ENCODE measurements around the gene HIPK4.
"Not testable (repeated sequence)": the region's sequence is repeated elsewhere in the genome, so short reads cannot be mapped to it uniquely, and the experiment has no call there.

The HIPK4 gene, protein sequence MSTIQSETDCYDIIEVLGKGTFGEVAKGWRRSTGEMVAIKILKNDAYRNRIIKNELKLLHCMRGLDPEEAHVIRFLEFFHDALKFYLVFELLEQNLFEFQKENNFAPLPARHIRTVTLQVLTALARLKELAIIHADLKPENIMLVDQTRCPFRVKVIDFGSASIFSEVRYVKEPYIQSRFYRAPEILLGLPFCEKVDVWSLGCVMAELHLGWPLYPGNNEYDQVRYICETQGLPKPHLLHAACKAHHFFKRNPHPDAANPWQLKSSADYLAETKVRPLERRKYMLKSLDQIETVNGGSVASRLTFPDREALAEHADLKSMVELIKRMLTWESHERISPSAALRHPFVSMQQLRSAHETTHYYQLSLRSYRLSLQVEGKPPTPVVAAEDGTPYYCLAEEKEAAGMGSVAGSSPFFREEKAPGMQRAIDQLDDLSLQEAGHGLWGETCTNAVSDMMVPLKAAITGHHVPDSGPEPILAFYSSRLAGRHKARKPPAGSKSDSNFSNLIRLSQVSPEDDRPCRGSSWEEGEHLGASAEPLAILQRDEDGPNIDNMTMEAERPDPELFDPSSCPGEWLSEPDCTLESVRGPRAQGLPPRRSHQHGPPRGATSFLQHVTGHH

DNA sequence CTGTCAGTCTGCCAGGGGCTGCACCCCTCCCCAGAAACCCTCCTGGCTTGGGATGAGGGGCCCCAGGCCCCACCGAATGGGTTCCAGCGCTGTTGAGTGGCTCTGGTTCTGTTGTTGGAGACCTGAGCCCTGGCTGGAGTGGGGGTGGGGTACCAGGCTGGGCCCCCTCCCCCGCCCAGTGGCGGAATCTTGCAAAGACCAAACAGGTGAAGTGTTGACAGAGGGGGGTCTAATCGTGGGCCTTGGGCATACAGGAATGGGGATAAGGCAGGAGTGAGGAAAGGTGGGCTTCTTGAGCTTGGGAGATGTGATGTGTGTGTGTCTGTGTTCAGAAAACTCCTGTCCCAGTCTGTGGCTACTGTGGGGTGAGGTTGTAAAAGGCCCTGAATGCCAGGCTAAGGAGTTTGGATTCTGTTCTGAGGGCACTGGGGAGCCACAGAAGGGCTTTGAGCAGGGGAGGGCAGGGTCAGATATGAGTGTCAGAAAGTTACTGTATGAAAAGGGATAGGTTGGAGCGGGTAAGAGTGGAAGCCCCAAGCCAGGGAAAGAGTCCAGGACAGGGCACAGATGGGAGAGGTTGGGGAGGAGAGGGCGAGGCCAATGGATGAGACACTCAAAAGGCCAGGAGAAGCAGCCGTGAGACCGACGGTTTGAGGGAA, at the start of gene HIPK4:
Gene HIPK4 (minus strand): TSS at position 98 of the 659 bp plus-strand sequence. CDS start 279 bp downstream, outside the sequence.
- DNase-seq: no peak

DNA sequence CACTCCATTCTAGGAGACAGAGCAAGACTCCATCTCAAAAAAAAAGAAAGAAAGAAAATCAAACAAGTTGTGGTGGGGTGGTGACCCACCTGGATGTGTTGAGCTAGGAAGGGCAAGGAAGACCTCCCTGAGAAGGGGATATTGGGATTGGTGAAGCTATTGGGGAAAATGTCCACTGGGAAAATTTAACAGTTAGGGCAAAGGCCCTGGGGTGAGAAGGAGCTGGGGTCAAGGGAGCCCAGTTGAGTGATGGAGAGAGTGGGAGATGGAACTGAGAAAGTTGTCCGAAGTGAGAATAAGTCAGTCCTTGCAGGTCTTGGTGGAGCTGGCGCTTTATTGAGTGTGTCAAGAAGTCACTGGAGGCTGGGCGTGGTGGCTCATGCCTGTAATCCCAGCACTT, 48.3 kb upstream of the HIPK4 start:
- no peak for DNase-seq

DNA sequence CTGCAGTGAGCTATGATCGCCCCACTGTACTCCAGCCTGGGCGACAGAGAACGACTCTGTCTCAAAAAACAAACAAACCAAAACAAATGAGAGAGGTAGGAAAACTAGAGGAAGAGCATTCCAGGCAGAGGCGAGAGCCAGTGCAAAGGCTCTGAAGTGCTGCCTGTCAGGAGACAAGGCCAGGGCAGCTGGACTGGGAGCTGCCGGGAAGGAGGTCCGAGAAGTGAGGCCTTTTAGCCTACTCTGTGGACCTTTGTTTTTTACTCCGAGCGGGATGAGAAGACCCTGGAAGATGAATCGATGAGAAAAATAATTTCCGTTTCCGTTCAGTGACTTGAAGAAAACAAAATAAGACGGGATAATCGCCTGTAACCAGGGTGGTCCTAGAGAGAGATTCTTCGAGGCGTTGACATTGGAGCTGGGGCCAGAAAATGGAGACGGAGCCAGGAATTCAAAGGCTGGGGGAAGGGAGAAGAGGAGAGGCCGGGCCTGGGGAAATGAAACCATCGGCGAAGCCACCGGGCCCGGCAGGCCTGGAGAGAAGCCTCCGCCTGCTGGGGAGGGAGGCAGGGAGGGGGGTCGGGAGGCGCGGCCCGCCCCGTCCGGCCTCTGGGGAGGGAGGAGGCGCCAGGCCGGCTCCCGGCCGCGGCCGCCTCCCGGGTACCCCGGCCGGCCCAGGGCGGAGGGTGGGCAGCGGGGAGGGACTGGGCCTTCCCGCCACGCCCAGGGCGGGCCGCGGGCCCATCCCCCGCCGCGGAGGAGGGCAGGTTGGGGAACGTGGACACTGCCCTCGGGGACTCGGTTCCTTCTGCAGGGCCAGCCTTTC, 43.6 kb upstream of the HIPK4 start:
- peak; percentile 84 for DNase-seq

DNA sequence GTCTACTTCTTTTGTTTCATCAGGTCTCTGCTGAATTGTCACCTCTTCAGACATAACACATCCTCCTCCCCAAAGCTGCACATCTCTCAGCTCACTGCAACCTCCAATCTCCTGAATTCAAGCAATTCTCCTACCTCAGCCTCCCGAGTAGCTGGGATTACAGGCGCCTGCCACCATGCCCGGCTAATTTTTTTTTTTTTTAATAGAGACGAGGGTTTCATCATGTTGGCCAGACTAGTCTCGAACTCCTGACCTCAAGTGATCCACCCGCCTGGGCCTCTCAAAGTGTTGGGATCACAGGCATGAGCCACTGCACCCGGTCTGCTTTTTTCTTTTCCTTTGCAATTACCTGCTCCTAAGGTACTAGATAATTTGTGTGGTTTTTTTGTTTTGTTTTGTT, 42.8 kb upstream of the HIPK4 start:
- peak; percentile 51 for DNase-seq

DNA sequence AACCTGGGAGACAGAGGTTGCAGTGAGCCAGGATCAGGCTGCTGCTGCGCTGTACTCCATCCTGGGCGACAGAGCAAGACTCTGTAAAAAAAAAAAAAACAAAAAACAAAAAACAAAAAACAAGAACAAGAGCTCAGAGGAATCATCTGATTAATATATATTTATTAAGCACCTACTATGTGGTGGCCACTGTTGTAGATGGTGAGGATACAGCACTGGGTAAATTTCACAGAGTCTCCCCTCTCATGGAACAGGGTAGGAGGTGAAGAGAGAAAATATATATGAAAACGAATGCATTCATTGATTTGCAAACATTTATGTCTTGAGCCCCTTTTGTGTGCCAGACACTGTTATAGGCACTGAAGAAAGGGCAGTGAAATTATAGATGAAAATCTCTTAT, 41.7 kb upstream of the HIPK4 start:
- no peak for DNase-seq

DNA sequence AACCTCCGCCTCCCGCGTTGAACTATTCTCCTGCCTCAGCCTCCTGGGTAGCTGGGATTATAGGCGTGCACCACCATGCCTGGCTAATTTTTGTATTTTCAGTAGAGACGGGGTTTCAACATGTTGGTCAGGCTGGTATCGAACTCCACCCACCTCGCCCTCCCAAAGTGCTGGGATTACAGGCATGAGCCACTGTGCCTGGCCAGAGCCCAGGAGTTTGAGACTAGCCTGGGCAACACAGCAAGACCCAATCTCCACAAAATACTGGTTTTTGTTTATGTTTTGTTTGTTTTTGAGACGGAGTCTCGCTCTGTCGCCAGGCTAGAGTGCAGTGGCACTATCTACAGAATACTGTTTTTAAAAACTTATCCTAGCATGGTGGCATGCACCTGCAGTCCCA, 40.3 kb upstream of the HIPK4 start:
- not testable (repeated sequence) for DNase-seq

DNA sequence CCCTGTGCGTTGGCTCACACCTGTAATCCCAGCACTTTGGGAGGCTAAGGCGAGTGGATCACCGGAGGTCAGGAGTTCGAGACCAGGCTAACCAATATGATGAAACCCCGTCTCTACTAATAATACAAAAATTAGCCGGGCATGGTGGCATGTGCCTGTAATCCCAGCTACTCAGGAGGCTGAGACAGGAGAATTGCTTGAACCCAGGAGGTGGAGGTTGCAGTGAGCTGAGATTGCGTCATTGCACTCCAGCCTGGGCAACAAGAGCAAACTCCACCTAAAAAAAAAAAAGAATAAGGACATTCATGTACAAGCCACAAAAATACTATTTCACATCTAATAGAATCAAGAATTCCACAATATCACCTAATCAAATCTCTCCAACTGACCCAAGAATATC, 38.2 kb upstream of the HIPK4 start:
- DNase-seq: not testable (repeated sequence)

DNA sequence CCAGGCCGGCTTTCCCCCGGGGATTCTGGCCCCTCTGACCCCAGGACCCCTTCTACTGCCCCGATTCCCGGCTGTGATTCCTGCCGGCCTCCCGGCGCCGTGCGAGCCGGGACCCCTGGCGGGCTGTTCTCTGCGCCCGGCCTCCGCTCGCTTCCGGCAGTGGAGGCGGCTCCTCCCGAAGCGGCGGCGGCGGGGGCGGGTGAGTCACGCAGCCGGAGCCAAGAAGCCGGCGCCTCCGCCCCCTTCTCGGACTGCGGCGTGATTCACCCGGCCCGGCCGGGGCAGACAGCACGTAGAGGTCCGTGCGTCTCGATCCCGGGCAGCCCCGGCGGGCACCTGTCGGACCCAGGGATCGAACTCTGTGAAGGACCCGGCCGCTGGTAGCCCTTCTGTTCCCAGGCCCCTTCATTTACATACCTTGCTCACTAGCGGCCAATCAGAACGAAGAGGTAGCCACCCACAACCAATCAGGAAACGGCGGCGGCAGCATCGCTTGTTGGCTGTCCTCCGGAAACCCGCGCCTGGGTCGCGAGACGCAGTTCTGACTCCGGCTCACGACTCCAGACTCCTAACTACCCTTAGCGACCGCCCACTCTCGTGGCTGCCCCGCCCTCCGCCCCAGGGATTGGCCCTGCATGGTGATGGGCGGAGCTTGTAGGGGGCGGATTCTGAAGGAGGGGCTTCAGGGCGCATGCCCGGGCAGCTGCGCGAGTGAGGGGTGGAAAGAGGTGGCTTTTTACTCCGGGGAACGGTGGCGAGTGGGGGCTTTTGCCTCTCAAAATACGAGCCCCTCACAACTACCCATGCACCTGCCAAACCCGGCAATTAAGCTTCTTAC, 35.7 kb upstream of the HIPK4 start, which contains the start of gene SERTAD1:
Gene SERTAD1 (minus strand): TSS at position 543 of the 838 bp plus-strand sequence. CDS start 2,446 bp downstream, outside the sequence.
- peak; percentile 99 for DNase-seq

DNA sequence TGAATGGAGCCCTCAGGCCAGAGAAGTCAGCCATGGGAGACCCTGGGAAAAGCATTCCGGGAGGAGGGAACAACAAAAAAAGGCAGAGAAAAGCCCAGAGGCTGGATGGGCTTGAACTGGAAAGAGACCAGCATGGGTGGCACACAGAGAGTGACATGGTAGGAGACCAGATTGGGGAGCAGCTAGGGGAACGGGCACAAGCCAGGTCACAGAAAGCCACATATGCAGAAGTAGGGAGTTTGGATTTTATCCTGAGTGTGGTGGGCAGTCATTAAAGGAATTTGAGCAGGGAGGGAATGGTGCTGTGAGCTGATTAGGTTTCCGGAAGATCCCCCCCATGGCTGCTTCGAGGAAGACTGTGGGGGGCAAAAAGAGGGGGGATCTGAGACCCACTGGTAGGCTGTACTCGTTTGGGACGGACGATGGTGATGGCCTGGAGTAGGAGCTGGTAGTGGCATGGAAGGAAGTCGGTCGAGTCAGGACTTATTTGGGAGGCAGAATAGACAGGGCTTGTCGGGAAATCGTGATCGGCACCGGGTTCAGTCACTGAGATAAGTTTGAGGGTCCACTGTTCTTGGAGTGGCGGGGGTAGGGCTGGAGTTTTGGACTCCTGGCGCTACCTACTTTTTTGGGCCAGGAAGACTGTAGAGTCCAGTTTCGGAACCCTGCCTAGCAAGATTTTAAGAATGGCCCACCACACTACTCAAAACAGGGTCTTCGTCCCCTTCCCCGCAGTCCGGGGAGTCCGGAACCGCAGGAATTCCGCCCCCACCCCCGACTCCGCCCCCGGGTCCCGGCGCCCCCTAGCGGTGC, 34.9 kb upstream of the HIPK4 start:
- no peak for DNase-seq

DNA sequence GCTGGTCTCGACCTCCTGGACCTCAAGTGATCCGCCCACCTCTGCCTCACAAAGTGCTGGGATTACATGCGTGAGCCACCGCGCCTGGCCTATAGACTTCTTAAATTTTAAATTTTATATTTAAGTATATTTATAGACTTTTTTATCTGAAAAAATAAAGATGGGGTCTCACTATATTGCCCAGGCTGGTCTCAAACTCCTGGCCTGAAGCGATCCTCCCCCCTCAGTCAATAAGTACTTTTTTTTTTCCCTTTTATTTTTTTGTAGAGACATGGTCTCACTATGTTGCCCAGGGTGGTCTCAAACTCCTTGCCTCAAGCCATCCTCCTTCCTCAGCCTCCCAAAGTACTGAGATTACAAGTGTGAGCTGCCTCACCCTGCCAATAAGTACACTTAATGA, 34.0 kb upstream of the HIPK4 start:
- DNase-seq: no peak

DNA sequence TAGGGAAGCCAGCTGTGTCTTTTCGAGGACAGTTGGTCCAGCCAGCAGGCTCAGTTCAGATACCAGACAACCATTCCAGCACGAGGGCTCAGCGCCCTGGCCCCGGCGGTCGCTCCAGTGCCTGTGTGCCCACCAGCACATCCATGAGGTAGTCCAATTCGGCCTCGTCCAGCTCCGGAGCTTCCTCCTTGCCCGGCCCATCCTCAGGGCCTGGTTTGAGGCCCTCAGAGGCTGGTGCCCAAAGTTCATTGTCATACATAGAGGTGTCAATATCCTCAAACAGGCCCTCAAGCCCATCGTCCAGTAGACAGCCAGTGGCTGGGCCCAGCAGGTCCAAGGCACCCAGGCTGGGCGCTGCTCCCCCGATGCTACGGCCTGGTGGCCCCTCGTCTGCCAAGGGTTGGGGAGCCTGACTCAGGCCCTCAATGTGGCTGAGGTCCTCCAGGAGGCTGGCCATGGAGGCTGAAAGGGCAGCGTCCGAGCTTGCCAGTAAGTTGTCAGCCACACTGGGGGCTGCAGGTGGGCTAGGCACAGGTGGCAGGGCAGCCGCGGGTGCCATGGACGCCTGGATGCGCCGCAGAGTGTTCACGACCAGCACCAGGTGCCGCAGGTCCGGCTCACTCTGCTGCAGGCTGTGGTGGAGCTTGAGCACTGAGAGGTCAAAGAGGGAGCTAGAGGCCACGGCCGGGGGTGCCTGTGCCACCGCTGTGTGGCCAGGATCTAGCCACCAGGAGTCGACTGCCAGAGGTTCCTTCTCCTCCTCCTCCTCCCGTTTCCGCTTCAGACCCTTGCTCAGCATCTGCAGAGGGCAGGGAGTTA, 33.0 kb upstream of the HIPK4 start:
- no peak for DNase-seq

DNA sequence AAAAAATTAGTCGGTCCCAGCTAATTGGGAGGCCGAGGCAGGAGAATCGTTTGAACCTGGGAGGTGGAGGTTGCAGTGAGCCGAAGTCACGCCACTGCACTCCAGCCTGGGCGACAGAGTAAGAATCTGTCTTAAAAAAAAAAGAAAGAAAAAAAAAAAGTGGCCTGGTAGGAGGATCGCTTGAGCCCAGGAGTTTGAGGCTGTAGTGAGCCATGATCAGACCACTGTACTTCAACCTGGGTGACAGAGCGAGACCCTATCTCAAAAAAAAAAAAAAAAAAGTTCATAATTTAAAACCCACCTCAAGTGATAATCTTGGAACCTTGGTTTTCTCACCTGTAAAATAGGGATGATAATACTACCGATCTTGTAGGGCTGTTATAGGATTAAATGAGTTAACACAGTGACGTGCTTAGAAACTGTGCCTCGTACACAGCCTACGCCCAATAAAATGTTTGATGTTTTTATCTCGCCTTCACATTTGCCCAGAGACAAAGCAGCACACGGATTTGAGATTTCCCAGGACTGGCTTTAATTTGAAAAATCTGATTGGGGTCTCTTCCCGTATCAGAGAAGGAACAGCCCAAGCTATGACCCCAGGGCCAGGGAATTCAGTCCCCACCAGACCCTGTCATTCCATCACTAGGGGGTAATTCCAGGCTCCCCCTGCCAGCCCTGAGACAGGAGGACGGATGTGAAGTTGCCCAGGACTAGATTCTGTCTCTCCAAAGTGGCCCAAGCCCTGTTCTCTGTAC, 32.2 kb upstream of the HIPK4 start:
- DNase-seq: no peak

DNA sequence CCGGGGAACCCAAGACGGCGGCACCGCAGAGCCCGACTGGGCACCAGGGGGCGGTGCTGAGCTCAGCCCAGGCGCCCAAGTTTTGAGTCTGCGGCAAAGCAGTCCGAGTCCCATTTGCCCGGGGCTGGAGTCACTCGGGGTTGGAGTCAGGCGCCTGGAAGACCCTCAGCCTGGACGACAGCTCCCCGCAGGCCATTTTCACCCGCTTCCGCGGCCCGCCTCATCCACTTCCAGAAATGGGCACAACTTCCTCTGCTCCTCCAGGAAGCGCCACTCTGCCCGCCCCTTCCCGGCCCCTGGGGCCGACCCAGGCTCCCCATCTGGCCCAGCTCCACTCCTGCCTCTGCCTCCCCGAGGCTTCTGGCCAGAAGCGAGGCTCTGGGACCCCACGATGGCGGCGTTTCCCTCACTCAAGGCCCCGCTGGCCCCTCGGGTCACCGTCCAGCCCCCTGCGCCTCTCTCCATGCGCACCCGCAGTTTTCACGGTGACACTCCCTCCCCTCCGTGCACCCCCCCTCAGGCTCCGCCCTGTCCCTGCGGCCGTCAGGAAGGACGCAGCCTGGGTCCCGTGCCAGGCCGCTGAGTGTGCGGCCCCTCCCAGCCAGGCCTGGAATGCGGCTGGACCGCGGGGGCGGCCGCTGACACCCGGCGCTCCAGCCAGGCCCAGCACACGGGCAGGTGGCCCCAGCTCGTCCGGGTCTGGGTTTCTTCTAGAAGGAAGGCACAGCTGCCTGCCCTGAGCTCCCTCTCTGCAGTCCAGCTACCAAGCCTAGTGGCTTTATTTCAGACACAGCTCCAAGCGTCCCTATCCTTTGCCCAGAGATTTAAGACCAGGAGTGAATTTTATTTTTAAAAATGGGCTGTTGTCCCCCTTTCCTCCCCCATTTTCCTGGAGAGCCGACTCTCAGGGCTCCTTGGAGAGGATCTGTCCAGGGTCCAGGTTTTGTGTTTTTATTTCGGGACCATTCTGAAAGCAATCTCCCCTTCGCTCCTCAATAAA, 31.1 kb upstream of the HIPK4 start:
- DNase-seq: peak; percentile 75

DNA sequence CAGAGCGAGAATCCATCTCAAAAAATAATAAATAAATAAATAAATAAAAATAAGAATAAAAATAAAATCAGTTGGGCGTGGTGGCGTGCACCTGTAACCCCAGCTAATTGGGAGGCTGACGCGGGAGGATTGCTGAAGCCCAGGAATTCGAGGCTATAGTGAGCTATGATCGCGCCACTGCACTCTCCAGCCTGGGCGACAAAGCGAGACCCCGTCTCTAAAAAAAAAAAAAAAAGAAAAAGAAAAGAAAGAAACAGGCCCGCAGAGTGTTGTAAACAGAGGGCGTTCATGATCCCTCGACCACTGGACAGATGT, 30.4 kb upstream of the HIPK4 start:
- DNase-seq: no peak

DNA sequence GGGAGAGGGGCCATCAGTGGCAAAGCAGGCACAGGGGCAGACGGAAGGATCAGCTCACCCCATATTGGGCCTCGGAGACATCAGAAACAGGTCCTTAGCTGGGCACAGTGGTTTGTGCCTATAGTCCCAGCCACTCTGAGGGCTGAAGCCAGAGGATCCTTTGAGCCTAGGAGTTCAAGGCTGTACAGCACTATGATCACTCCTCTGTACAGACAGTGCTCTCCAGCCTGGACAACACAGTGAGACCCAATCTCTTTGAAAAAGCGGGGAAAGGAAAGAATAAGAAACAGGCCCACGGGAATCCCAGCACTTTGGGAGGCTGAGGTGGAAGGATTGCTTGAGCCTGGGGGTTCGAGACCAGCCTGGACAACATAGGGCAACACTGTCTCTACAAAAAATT, 29.8 kb upstream of the HIPK4 start:
- no peak for DNase-seq

DNA sequence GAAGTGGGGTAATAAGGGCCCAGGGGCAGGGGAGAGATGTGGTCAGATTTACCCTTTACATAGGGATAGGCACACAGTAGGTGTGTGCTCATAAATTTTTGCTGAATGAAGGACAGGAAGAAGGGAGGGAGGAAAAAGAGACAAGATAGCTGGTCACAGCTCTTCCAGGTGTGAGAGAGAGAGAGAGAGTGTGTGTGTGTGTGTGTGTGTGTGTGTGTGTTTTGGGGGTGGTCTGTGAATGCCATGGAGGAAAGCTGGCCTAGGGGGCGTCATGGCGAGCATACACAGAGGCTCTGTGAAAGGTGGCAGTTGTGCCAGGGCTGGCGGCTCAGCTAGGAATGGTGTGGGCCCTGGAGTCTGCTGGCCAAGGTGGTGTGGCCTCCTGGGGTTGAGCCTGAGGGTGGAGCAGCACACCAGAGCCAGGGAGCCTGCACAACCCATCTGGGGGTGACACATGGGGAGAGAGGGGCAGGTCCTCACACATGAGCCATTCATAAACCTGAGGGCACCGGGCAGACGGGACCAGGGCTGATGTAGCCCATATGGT, 29.2 kb upstream of the HIPK4 start:
- DNase-seq: no peak

DNA sequence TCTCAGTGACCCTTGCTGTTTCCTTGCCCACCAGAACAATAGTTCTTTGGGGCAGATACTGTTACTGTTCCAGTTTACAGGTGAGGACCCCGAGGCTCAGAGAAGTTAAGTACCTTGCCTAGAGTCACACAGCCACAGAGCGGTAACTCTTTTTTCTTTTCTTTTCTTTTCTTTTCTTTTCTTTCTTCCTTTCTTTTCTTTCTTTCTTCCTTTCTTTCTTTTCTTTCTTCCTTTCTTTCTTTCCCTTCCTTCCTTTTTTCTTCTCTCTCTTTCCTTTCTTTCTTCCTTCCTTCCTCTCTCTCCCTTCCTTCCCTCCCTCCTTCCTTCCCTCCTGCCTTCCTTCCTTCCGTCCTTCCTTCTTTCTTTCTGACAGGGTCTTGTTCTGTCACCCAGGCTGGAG, 28.1 kb upstream of the HIPK4 start:
- DNase-seq: no peak

DNA sequence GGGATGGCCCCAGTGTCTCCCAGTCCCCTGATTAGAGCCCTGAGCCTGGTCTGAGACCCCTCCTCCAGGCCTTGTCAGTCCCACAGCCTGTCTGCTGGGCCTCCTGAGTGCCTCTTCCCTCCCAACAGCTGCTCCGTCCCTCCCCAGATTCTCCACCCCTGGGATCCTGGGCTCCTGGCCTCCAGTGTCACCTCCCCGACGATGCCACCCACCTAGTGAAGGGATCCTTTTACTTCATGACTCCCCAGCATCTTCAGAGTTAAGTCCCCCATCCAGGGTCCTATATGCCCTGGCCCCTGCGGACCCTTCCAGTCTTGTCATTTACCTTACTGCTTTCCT, 27.6 kb upstream of the HIPK4 start:
- DNase-seq: no peak

Measured in DMS79 treated with DMSO at 0.1 percent for 48 hours (cell line).